ENCODE results near the gene PSMB1.

Gene PSMB1

GRCh38 chr6:170583756-170584180 lies 30.7 kb upstream of the PSMB1 start:
- Histone ChIP-seq H3K9me2 (replicated peaks; ENCODE audit: insufficient read depth, low read length) (no peaks in the 10 kb centered on the region), H3K4me2 (ENCODE audit: low read depth, low read length) (peak overlapping the region; percentile 62; the same call in 1 of the 2 replicates), H3K4me1 (ENCODE audit: low read length) (no peaks in the 10 kb centered on the region), H4K20me1 (ENCODE audit: insufficient read depth, low read length) (no peaks in the 10 kb centered on the region), H3K79me2 (ENCODE audit: low read length) (peaks cover 16% of the 10 kb centered on the region), H3F3A (ENCODE audit: insufficient read depth, low read length) (0 out of 2 replicates have a peak, but pooled peaks cover 2% of the 10 kb centered on the region), H3K36me3 (replicated peaks; ENCODE audit: insufficient read depth, low read length) (no peaks in the 10 kb centered on the region; the same call in 1 of the 2 replicates), H3K4me3 (ENCODE audit: low read length) (peak overlapping the region; percentile 84), H3K27me3 (replicated peaks; ENCODE audit: insufficient read depth, low read length) (no peaks in the 10 kb centered on the region), H3K9ac (ENCODE audit: low read length) (peak overlapping the region; percentile 70), H3K27ac (ENCODE audit: low read length) (peak overlapping the region; percentile 67; the same call in 1 of the 2 replicates), H3K9me3 (replicated peaks; ENCODE audit: insufficient read depth, low read length) (no peaks in the 10 kb centered on the region), H2AFZ (ENCODE audit: low read length) (peak overlapping the region; percentile 45; the same call in 1 of the 2 replicates)
- TF ChIP-seq CTCF (IDR thresholded peaks at IDR 0.05; ENCODE audit: low read length) (no peak), EZH2phosphoT487 (IDR thresholded peaks at IDR 0.05; ENCODE audit: low read length) (no peak), EZH2 (optimal IDR thresholded peaks at IDR 0.05; ENCODE audit: low read depth, low read length) (no peak)
- peak; percentile 7 for DNase-seq

- Histone ChIP-seq H3K4me1 (ENCODE audit: low read length) (no peaks in the 10 kb centered on the region), H3K79me2 (ENCODE audit: low read length) (peaks cover 14% of the 10 kb centered on the region), H3K4me2 (ENCODE audit: low read depth, low read length) (no peak overlapping the region), H4K20me1 (ENCODE audit: insufficient read depth, low read length) (no peaks in the 10 kb centered on the region), H3K4me3 (ENCODE audit: low read length) (no peak overlapping the region), H3K9me2 (replicated peaks; ENCODE audit: insufficient read depth, low read length) (no peaks in the 10 kb centered on the region), H3K27ac (ENCODE audit: low read length) (no peak overlapping the region), H2AFZ (ENCODE audit: low read length) (no peak overlapping the region), H3K36me3 (replicated peaks; ENCODE audit: insufficient read depth, low read length) (no peaks in the 10 kb centered on the region; the same call in 1 of the 2 replicates), H3F3A (ENCODE audit: insufficient read depth, low read length) (0 out of 2 replicates have a peak, but pooled peaks cover 2% of the 10 kb centered on the region), H3K9ac (ENCODE audit: low read length) (no peak overlapping the region), H3K9me3 (replicated peaks; ENCODE audit: insufficient read depth, low read length) (no peaks in the 10 kb centered on the region), H3K27me3 (replicated peaks; ENCODE audit: insufficient read depth, low read length) (no peaks in the 10 kb centered on the region)
- DNase-seq: no peak
- no peak for TF ChIP-seq CTCF (IDR thresholded peaks at IDR 0.05; ENCODE audit: low read length)
- no peak for TF ChIP-seq EZH2phosphoT487 (IDR thresholded peaks at IDR 0.05; ENCODE audit: low read length)
- TF ChIP-seq EZH2 (optimal IDR thresholded peaks at IDR 0.05; ENCODE audit: low read depth, low read length): no peak
These were observed 25.8 kb upstream of the PSMB1 start for GRCh38 chr6:170578909-170579308.

- H3K4me3 ChIP-seq (ENCODE audit: low read length): no peak overlapping the region
- H2AFZ ChIP-seq (ENCODE audit: low read length): no peak overlapping the region
- no peaks in the 10 kb centered on the region for H3K9me2 ChIP-seq (replicated peaks; ENCODE audit: insufficient read depth, low read length)
- TF ChIP-seq EZH2phosphoT487 (IDR thresholded peaks at IDR 0.05; ENCODE audit: low read length) (no peak), CTCF (IDR thresholded peaks at IDR 0.05; ENCODE audit: low read length) (no peak)
- no peaks in the 10 kb centered on the region for H3F3A ChIP-seq (ENCODE audit: insufficient read depth, low read length)
- H3K27me3 ChIP-seq (replicated peaks; ENCODE audit: insufficient read depth, low read length): no peaks in the 10 kb centered on the region
- no peaks in the 10 kb centered on the region for H3K9me3 ChIP-seq (replicated peaks; ENCODE audit: insufficient read depth, low read length)
- H3K79me2 ChIP-seq (ENCODE audit: low read length): no peaks in the 10 kb centered on the region
- H3K27ac ChIP-seq (ENCODE audit: low read length): no peak overlapping the region
- no peaks in the 10 kb centered on the region for H4K20me1 ChIP-seq (ENCODE audit: insufficient read depth, low read length)
- DNase-seq: no peak
- no peaks in the 10 kb centered on the region for H3K4me1 ChIP-seq (ENCODE audit: low read length)
- H3K9ac ChIP-seq (ENCODE audit: low read length): no peak overlapping the region
- H3K4me2 ChIP-seq (ENCODE audit: low read depth, low read length): no peak overlapping the region
- H3K36me3 ChIP-seq (replicated peaks; ENCODE audit: insufficient read depth, low read length): 0 out of 2 replicates have a peak, but pooled peaks cover 3% of the 10 kb centered on the region
These were observed 22.1 kb upstream of the PSMB1 start for GRCh38 chr6:170575250-170575649.
